Measurements from ENCODE around the gene NYNRIN. TPM values are rescaled to one million over a fixed set of nuclear protein-coding genes. Genes with fewer than 3 reads are reported as not detected.

The NYNRIN gene
- polyA plus RNA-seq, 1 donor from 2014 or later, result 5.7 TPM

DNA sequence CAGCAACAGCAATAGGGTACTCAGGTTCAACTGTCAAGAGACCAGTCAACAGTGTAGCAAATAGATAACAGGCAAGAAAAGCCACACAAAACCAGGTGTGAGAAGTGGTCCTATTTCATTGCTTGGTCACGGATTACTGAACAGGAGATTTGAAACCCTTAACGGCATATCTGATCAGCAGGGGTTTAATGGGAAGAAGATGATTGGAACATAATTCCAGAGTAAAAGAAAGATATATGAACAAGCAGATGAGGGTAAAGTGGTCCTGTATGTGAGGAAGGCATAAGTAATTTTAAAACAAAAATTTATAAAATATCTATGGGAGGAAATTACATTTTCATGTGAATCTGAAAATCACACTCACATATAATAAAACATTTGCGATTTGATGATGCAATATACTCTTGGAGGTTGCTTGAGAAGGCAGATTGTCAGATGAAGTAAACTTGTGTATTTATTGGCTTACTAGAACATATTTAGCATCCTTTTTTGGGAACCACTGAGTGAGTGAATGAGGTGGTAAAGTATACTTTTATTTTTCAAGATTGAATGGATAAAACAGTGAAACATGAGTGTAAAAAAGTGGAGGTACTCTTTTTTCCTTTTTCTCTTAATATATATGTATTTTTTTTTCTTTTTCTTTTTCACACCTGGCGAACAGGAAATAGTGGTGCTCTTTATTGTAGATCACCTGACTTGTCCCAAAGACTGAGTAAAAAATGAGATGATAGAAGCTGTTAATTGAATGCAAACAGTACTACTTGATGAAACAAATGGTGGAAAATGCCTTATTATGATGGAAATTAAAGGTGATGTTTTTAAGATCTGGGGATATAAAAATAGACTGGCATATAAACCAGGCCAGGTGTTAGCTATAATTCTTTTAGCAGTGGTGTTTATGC, 65.3 kb downstream of the NYNRIN start:
- Histone ChIP-seq H4K20me1 (ENCODE audit: insufficient read depth) (no peaks in the 10 kb centered on the region), H3K27me3 (ENCODE audit: insufficient read depth, low read depth, low read length) (no peaks in the 10 kb centered on the region), H3K4me2 (ENCODE audit: low read length) (no peak overlapping the region), H3K36me3 (ENCODE audit: insufficient read depth, low read length) (no peaks in the 10 kb centered on the region), H3K9me2 (ENCODE audit: insufficient read depth, low read length) (no peaks in the 10 kb centered on the region), H3K9ac (ENCODE audit: low read length) (no peak overlapping the region), H3K4me3 (ENCODE audit: low read length) (no peak overlapping the region), H3K27ac (ENCODE audit: low read length) (no peak overlapping the region), H3F3A (ENCODE audit: insufficient read depth, low read length, poor library complexity, severe bottlenecking) (no peaks in the 10 kb centered on the region), H3K79me2 (replicated peaks; ENCODE audit: insufficient read depth, low read length) (no peaks in the 10 kb centered on the region), H3K9me3 (ENCODE audit: low read length) (no peaks in the 10 kb centered on the region), H2AFZ (ENCODE audit: low read depth, low read length) (no peak overlapping the region)
- TF ChIP-seq, protein P1, sequence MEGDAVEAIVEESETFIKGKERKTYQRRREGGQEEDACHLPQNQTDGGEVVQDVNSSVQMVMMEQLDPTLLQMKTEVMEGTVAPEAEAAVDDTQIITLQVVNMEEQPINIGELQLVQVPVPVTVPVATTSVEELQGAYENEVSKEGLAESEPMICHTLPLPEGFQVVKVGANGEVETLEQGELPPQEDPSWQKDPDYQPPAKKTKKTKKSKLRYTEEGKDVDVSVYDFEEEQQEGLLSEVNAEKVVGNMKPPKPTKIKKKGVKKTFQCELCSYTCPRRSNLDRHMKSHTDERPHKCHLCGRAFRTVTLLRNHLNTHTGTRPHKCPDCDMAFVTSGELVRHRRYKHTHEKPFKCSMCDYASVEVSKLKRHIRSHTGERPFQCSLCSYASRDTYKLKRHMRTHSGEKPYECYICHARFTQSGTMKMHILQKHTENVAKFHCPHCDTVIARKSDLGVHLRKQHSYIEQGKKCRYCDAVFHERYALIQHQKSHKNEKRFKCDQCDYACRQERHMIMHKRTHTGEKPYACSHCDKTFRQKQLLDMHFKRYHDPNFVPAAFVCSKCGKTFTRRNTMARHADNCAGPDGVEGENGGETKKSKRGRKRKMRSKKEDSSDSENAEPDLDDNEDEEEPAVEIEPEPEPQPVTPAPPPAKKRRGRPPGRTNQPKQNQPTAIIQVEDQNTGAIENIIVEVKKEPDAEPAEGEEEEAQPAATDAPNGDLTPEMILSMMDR (IDR thresholded peaks at IDR 0.05; ENCODE audit: poor library complexity, severe bottlenecking), result no peak
- TF ChIP-seq SMC3 (conservative IDR thresholded peaks at IDR 0.05; ENCODE audit: poor library complexity) (no peak), RAD21 (conservative IDR thresholded peaks at IDR 0.05) (no peak), MXI1 (conservative IDR thresholded peaks at IDR 0.05; ENCODE audit: poor library complexity, severe bottlenecking) (no peak), EZH2 (IDR thresholded peaks at IDR 0.05; ENCODE audit: borderline replicate concordance, insufficient read depth, low read length, poor library complexity, severe bottlenecking) (no peak), POLR2AphosphoS5 (IDR thresholded peaks at IDR 0.05) (no peak), TAF1 (IDR thresholded peaks at IDR 0.05; ENCODE audit: low read depth) (no peak), EP300 (conservative IDR thresholded peaks at IDR 0.05; ENCODE audit: poor library complexity, severe bottlenecking) (no peak)
- TF ChIP-seq, protein P2, sequence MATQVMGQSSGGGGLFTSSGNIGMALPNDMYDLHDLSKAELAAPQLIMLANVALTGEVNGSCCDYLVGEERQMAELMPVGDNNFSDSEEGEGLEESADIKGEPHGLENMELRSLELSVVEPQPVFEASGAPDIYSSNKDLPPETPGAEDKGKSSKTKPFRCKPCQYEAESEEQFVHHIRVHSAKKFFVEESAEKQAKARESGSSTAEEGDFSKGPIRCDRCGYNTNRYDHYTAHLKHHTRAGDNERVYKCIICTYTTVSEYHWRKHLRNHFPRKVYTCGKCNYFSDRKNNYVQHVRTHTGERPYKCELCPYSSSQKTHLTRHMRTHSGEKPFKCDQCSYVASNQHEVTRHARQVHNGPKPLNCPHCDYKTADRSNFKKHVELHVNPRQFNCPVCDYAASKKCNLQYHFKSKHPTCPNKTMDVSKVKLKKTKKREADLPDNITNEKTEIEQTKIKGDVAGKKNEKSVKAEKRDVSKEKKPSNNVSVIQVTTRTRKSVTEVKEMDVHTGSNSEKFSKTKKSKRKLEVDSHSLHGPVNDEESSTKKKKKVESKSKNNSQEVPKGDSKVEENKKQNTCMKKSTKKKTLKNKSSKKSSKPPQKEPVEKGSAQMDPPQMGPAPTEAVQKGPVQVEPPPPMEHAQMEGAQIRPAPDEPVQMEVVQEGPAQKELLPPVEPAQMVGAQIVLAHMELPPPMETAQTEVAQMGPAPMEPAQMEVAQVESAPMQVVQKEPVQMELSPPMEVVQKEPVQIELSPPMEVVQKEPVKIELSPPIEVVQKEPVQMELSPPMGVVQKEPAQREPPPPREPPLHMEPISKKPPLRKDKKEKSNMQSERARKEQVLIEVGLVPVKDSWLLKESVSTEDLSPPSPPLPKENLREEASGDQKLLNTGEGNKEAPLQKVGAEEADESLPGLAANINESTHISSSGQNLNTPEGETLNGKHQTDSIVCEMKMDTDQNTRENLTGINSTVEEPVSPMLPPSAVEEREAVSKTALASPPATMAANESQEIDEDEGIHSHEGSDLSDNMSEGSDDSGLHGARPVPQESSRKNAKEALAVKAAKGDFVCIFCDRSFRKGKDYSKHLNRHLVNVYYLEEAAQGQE (IDR thresholded peaks at IDR 0.05; ENCODE audit: borderline replicate concordance), result no peak

DNA sequence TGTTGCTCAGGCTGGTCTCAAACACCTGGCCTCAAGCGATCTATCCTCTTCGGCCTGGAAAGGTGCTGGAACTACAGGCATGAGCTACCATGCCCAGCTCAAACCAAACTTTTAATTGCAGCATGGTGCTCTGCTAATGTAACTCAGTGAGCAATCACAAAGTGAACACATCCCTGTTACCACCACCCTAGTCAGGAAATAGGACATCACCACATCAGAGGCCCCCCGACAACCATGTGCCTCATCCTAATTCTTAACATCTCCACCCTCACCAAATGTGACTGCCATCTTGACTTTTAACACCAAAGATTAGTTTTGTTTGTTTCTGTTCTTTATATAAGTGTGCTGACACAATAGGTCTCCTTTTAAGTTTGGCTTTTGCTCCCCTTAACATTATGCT, 66.6 kb downstream of the NYNRIN start:
- no peaks in the 10 kb centered on the region for H3K9me3 ChIP-seq (ENCODE audit: low read length)
- no peaks in the 10 kb centered on the region for H4K20me1 ChIP-seq (ENCODE audit: insufficient read depth)
- H3K4me3 ChIP-seq (ENCODE audit: low read length), result no peak overlapping the region
- no peaks in the 10 kb centered on the region for H3F3A ChIP-seq (ENCODE audit: insufficient read depth, low read length, poor library complexity, severe bottlenecking)
- no peaks in the 10 kb centered on the region for H3K27me3 ChIP-seq (ENCODE audit: insufficient read depth, low read depth, low read length)
- no peaks in the 10 kb centered on the region for H3K36me3 ChIP-seq (ENCODE audit: insufficient read depth, low read length)
- H3K9ac ChIP-seq (ENCODE audit: low read length), result no peak overlapping the region
- no peak overlapping the region for H3K4me2 ChIP-seq (ENCODE audit: low read length)
- no peaks in the 10 kb centered on the region for H3K9me2 ChIP-seq (ENCODE audit: insufficient read depth, low read length)
- TF ChIP-seq MXI1 (conservative IDR thresholded peaks at IDR 0.05; ENCODE audit: poor library complexity, severe bottlenecking) (no peak), POLR2AphosphoS5 (IDR thresholded peaks at IDR 0.05) (no peak), EP300 (conservative IDR thresholded peaks at IDR 0.05; ENCODE audit: poor library complexity, severe bottlenecking) (no peak), EZH2 (IDR thresholded peaks at IDR 0.05; ENCODE audit: borderline replicate concordance, insufficient read depth, low read length, poor library complexity, severe bottlenecking) (no peak), TAF1 (IDR thresholded peaks at IDR 0.05; ENCODE audit: low read depth) (no peak), RAD21 (conservative IDR thresholded peaks at IDR 0.05) (no peak), SMC3 (conservative IDR thresholded peaks at IDR 0.05; ENCODE audit: poor library complexity) (no peak)
- TF ChIP-seq, protein P2 (IDR thresholded peaks at IDR 0.05; ENCODE audit: borderline replicate concordance), result no peak
- TF ChIP-seq, protein P1 (IDR thresholded peaks at IDR 0.05; ENCODE audit: poor library complexity, severe bottlenecking), result no peak
- no peaks in the 10 kb centered on the region for H3K79me2 ChIP-seq (replicated peaks; ENCODE audit: insufficient read depth, low read length)
- no peak overlapping the region for H3K27ac ChIP-seq (ENCODE audit: low read length)
- no peak overlapping the region for H2AFZ ChIP-seq (ENCODE audit: low read depth, low read length)

All from neural cell (in vitro differentiated cells).